ENCODE data around the gene CTU1. TPM values are rescaled to one million over a fixed set of nuclear protein-coding genes. Genes with fewer than 3 reads are reported as not detected.

CTU1 gene
- total RNA-seq, 3 donors from 2014 or later (not counting 1 experiment from before 2014, with no cell fraction given), result 2.5 to 6.5 (median 3.8) TPM

DNA sequence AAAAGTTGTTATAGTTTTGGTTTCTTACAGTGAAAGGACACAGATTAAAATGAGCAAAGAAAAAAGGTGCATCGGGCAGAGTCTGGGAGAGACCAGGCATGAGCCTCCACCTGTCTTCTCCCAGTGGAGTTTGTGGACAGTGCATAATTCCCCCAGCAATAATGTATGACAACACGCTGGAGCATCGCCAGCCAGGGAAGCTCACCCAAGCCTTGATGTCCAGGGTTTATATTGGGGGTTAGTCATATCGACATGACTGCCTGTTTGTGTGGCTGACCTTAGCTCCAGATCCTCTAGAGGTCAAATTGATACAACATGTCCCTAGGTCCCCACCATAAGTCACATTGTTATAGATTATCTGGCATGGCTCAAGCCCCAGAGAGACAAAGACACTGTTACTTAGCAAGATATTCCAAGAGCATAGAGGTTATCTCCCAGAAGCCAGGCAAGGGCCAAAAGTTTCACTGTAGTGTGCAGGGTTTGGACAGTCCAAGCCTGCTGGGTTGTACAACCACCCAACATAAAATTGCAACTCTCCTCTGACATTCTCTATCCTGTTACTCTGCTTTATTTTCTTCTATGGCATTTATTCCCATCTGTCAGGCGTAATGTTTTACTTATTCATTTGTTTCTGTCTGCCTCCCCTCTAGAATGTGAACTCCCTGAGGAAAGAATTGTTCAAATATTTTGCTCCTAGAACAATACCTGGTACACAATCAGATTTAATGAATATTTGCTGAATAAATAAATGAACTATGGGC lies 37.7 kb downstream of the CTU1 start:
- no peaks in the 10 kb centered on the region for H3K4me1 ChIP-seq (ENCODE audit: control insufficient read depth, insufficient read depth, low read length)
- Mint-ChIP-seq H3K4me1 (peaks cover 0 to 5% of the 10 kb centered on the region in 2 donors), H3K27me3 (ENCODE audit: low read depth in 2 of 2) (peaks cover 23 to 25% of the 10 kb centered on the region in 2 donors), H3K9me3 (peaks cover 5 to 9% of the 10 kb centered on the region in 2 donors), H3K4me3 (no peak overlapping the region), H3K36me3 (peaks cover 14% of the 10 kb centered on the region), H3K27ac (no peak overlapping the region)
- peaks cover 6% of the 10 kb centered on the region for H3K27me3 ChIP-seq (ENCODE audit: control insufficient read depth, insufficient read depth, low read length)
- WGBS (ENCODE audit: insufficient coverage), result 87% methylated on average over 5 of the region's 5 CpGs
- TF ChIP-seq, protein P1, sequence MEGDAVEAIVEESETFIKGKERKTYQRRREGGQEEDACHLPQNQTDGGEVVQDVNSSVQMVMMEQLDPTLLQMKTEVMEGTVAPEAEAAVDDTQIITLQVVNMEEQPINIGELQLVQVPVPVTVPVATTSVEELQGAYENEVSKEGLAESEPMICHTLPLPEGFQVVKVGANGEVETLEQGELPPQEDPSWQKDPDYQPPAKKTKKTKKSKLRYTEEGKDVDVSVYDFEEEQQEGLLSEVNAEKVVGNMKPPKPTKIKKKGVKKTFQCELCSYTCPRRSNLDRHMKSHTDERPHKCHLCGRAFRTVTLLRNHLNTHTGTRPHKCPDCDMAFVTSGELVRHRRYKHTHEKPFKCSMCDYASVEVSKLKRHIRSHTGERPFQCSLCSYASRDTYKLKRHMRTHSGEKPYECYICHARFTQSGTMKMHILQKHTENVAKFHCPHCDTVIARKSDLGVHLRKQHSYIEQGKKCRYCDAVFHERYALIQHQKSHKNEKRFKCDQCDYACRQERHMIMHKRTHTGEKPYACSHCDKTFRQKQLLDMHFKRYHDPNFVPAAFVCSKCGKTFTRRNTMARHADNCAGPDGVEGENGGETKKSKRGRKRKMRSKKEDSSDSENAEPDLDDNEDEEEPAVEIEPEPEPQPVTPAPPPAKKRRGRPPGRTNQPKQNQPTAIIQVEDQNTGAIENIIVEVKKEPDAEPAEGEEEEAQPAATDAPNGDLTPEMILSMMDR (IDR thresholded peaks at IDR 0.05), result no peak
- DNase-seq (no peak), ATAC-seq (no peak)
- H3K36me3 ChIP-seq (ENCODE audit: control insufficient read depth, insufficient read depth, low read length), result no peaks in the 10 kb centered on the region
- no peak overlapping the region for H3K4me3 ChIP-seq (ENCODE audit: low read length)
- no peak overlapping the region for H3K27ac ChIP-seq (ENCODE audit: low read length)
- no peaks in the 10 kb centered on the region for H3K9me3 ChIP-seq (ENCODE audit: control insufficient read depth, insufficient read depth, low read length)
- intact Hi-C loops (cut with micrococcal nuclease), result no loop called here

DNA sequence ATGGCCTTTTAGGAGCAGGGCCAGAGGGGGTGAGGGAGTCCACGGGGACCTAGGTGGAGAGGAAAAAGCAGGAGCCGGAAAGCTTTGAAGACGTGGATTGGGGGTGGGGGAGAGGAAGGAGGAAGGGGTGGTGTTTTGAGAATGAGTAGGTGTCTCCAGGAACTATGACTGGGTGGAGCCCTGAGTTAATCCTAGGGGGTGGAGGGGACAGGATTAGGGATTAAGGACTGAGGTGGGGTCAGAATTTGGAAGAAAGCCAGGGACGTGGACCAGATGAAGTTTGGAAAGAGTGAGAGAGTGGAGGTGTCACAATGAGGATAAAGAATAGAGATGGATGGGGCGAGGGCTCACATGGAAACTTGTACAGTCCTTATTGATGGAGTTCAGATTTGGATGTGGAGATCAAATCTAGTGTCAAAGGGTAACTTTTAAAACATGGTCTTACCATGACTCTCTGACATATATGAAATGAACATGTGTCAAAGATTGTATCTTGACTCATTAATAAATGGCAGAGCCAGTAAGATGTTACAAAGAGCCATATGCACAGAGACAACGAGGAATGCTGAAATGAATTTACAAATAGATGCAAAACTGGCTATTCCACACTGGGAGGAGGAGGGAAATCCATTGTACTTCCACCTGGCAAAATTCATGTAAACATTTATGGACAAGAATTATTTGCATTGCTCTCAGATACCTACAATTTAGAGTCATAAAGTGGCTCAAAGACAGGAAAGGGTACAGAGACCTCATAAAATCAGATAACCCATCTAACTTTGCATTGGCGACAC lies 41.6 kb downstream of the CTU1 start:
- intact Hi-C loops (cut with micrococcal nuclease), result no loop called here

DNA sequence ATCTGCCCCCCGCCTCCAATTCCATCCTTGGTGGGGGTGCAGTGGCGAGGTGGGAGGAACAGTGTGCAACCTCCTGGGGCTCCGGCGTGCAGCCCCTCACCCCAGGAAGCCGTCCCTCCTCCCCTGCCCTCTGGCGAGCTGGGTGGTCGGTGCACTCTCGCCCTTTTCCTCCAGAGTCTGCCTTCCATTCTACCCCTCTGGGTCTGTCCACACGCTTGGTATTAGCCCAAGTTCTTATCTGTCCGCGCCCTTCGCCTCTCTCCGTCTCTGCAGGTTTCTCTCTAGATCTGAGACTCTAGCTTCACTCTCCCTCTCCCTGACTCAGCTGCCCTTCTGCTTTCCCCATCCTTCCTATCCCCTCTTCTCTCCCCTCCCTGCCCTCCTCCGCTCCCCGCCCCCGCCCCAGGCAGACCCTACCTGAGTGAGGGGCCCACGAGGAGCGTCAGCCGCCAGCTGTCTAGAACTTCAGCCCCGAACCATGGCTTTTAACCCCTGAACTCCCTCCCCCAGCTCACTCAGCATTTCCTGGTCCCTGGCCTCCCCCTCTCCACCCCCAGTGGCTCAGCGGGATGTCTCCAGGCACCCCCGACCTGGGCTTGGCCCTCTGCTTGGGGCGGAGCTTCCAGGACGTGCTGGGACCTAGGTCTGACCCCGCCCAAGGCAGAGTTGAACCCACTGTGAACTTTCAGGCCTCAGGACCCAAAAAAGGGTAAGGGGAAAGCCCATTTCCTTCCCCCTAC lies 42.8 kb downstream of the CTU1 start:
- H3K27me3 Mint-ChIP-seq (ENCODE audit: low read depth in 2 of 2), result peaks cover 0 to 39% of the 10 kb centered on the region in 2 donors
- intact Hi-C loops (cut with micrococcal nuclease), result no loop called here
- peak in 1 of 3 donors; percentile 28 for ATAC-seq

More for the DNA sequence above, 41.6 kb downstream of the CTU1 start:
- TF ChIP-seq, protein P1 (IDR thresholded peaks at IDR 0.05), result no peak
- Histone ChIP-seq H3K4me1 (ENCODE audit: control insufficient read depth, insufficient read depth, low read length) (peaks cover 8% of the 10 kb centered on the region), H3K36me3 (ENCODE audit: control insufficient read depth, insufficient read depth, low read length) (no peaks in the 10 kb centered on the region), H3K4me3 (ENCODE audit: low read length) (no peak overlapping the region), H3K27me3 (ENCODE audit: control insufficient read depth, insufficient read depth, low read length) (peaks cover 9% of the 10 kb centered on the region), H3K9me3 (ENCODE audit: control insufficient read depth, insufficient read depth, low read length) (no peaks in the 10 kb centered on the region), H3K27ac (ENCODE audit: low read length) (no peak overlapping the region)
- Mint-ChIP-seq H3K4me1 (peaks cover 0 to 10% of the 10 kb centered on the region in 2 donors), H3K4me3 (peak overlapping the region; percentile 11), H3K9me3 (no peaks in the 10 kb centered on the region), H3K27ac (no peak overlapping the region), H3K36me3 (no peaks in the 10 kb centered on the region), H3K27me3 (ENCODE audit: low read depth in 2 of 2) (peaks cover 0 to 27% of the 10 kb centered on the region in 2 donors)
- DNase-seq, result no peak
- WGBS (ENCODE audit: insufficient coverage), result 76% methylated on average over 7 of the region's 7 CpGs
- ATAC-seq, result no peak

More for the DNA sequence above, 42.8 kb downstream of the CTU1 start:
- WGBS (ENCODE audit: insufficient coverage), result 21% methylated on average over 23 of the region's 25 CpGs
- Mint-ChIP-seq H3K4me1 (peaks cover 0 to 10% of the 10 kb centered on the region in 2 donors), H3K9me3 (peaks cover 3 to 4% of the 10 kb centered on the region in 2 donors), H3K4me3 (peak overlapping the region; percentile 81), H3K27ac (no peak overlapping the region), H3K36me3 (no peaks in the 10 kb centered on the region)
- H3K36me3 ChIP-seq (ENCODE audit: control insufficient read depth, insufficient read depth, low read length), result no peaks in the 10 kb centered on the region
- TF ChIP-seq, protein P1 (IDR thresholded peaks at IDR 0.05), result no peak
- peaks cover 8% of the 10 kb centered on the region for H3K4me1 ChIP-seq (ENCODE audit: control insufficient read depth, insufficient read depth, low read length)
- peaks cover 10% of the 10 kb centered on the region for H3K27me3 ChIP-seq (ENCODE audit: control insufficient read depth, insufficient read depth, low read length)
- DNase-seq, result no peak
- H3K9me3 ChIP-seq (ENCODE audit: control insufficient read depth, insufficient read depth, low read length), result no peaks in the 10 kb centered on the region
- H3K27ac ChIP-seq (ENCODE audit: low read length), result no peak overlapping the region
- no peak overlapping the region for H3K4me3 ChIP-seq (ENCODE audit: low read length)

All from natural killer cell (primary cell).